Heart left ventricle (tissue), 13 donors: ENCODE results near the gene CASD1.

Experiments
- POLR2A ChIP-seq, 2 donors: fragments of 450-650 bp; IDR thresholded peaks; one replicate each; pipeline ENCODE4 v1.6.1; 2017; ENCODE audit warnings: antibody characterized with exemption in 2 of 2, mild to moderate bottlenecking in 2 of 2, moderate library complexity in 2 of 2
- TF ChIP-seq, protein P1 (sequence below), 12 donors: fragments of 200-600 bp; sonication (generic) in 4 of 12; IDR thresholded peaks; one replicate each; pipeline versions ENCODE4 v1.5.0 to v1.8.0; 2018 to 2022; ENCODE audit warnings: antibody characterized with exemption in 12 of 12, mild to moderate bottlenecking in 5 of 12
- donor health status: ischemic (EF 13 %, LVEDD 7.1; RV severe dilation, severe dysfunction).
- donor health status: DM: no; HTN: yes; CAD: no.
- donor health status: DM: no; HTN: no; CAD: no.
- donor health status: ischemic (EF 25% LVEDD 6.9; RV normal size, moderate dysfunction).
- donor health status: ischemic (EF 25% LVEDD 5.7; RV mildly dilated, moderate dysfunction).
- donor health status: ischemic (EF 35%, LVEDD 5.7; RV mildly dilated, moderate dysfunction).
- donor health status: nonischemic (EF 11% LVEDD 7.7; RV severe dilation, severe dysfunction).
- donor health status: DM: yes; HTN: yes; CAD: no.
- donor health status: PGD.
- donor health status: ischemic (EF 29% LVEDD 5.4; RV normal size, mild dysfunction).
- donor health status: nonischemic (EF 23%, LVEDD 6.1; RV moderate dilation, normal function).

DNA sequence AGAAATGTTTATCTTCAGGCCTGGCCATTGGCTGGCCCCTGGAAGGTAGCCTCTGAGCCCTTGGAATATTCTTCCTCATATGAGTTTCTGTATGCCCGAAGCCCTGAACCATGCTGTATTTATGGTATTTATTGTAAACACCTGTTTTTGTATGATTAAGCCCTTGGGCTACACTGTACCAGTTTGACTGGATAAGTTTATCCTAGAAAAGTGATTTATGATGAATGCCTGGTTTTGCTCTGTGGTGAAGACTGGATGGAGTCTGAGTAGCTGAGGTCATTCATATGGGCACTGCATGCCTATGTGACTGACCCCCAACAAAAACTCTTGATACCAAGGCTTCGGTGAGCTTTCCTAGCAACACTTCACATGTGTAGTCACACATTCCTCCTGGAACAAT lies 66.7 kb downstream of the CASD1 start:
- TF ChIP-seq, protein P1, sequence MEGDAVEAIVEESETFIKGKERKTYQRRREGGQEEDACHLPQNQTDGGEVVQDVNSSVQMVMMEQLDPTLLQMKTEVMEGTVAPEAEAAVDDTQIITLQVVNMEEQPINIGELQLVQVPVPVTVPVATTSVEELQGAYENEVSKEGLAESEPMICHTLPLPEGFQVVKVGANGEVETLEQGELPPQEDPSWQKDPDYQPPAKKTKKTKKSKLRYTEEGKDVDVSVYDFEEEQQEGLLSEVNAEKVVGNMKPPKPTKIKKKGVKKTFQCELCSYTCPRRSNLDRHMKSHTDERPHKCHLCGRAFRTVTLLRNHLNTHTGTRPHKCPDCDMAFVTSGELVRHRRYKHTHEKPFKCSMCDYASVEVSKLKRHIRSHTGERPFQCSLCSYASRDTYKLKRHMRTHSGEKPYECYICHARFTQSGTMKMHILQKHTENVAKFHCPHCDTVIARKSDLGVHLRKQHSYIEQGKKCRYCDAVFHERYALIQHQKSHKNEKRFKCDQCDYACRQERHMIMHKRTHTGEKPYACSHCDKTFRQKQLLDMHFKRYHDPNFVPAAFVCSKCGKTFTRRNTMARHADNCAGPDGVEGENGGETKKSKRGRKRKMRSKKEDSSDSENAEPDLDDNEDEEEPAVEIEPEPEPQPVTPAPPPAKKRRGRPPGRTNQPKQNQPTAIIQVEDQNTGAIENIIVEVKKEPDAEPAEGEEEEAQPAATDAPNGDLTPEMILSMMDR (IDR thresholded peaks at IDR 0.05) = no peak
- TF ChIP-seq POLR2A (IDR thresholded peaks at IDR 0.05) = no peak
